Colonic mucosa (tissue), 4 donors: Measurements from ENCODE around the gene C1orf216. TPM values are rescaled to one million over a fixed set of nuclear protein-coding genes. Genes with fewer than 3 reads are reported as not detected.
"Not testable (repeated sequence)": the region's sequence is repeated elsewhere in the genome, so short reads cannot be mapped to it uniquely, and the experiment has no call there.

Source experiments
- DNase-seq: peaks from one replicate; pipeline ENCODE4 v3.0.0-alpha.2; 2020
- H3K27ac ChIP-seq: fragments of 200-600 bp; one replicate; pipeline ENCODE4 v1.8.0; 2021
- H3K27me3 ChIP-seq: fragments of 200-600 bp; one replicate; pipeline ENCODE4 v1.8.0; 2021
- H3K36me3 ChIP-seq: fragments of 200-600 bp; one replicate; pipeline ENCODE4 v1.8.0; 2021
- H3K4me1 ChIP-seq: fragments of 200-600 bp; one replicate; pipeline ENCODE4 v1.8.0; 2021; ENCODE audit warnings: mild to moderate bottlenecking
- H3K4me3 ChIP-seq: fragments of 200-600 bp; one replicate; pipeline ENCODE4 v1.8.0; 2021
- H3K9ac ChIP-seq, 2 donors: one replicate each; pipeline ENCODE4 v1.7.0; 2013; ENCODE audit warnings: control low read depth in 2 of 2, low read depth in 2 of 2, low read length in 2 of 2
- H3K9me3 ChIP-seq: fragments of 200-600 bp; one replicate; pipeline ENCODE4 v1.8.0; 2021
- CTCF ChIP-seq: fragments of 200-600 bp; IDR thresholded peaks from one replicate; pipeline ENCODE4 v1.8.0; 2022; ENCODE audit warnings: antibody characterized with exemption, mild to moderate bottlenecking
- intact Hi-C: fragments of 100-400 bp; cut with DNase I; formaldehyde crosslinking; loops from one replicate; pipeline ENCODE4 v1.14.1; 2022
- total RNA-seq, 2 donors: library from RNA; stranded (reverse); fragmentation: NEBNext Ultra II Directional in 1 of 2; extraction: Animal tissue kit (Norgen Biotek cat#: 25700) in 1 of 2; gene quantifications; one replicate each; pipeline ENCODE4 v1.2.1, GENCODE V29; 2021
- donor health status: healthy.
- donor health status: DM: no; HTN: no; CAD: no.
- donor health status: DM: no; HTN: no; CAD: no.

Gene C1orf216
- total RNA-seq, 2 donors from 2014 or later = 2.9 to 4.2 TPM

- TF ChIP-seq CTCF = no peak
- DNase-seq = no peak
- H3K4me1 ChIP-seq = no peaks in the 10 kb centered on the region
- peaks cover 23% of the 10 kb centered on the region for H3K27me3 ChIP-seq
- intact Hi-C loops = no loop called here
- H3K9me3 ChIP-seq = no peaks in the 10 kb centered on the region
- H3K27ac ChIP-seq = no peak overlapping the region
- no peak overlapping the region for H3K9ac ChIP-seq
- H3K36me3 ChIP-seq = no peaks in the 10 kb centered on the region
- no peak overlapping the region for H3K4me3 ChIP-seq
Observed at GRCh38 chr1:35708952-35709351, 9.7 kb downstream of the C1orf216 start.

- Histone ChIP-seq H3K4me1 (no peaks in the 10 kb centered on the region), H3K36me3 (no peaks in the 10 kb centered on the region), H3K4me3 (peak overlapping the region; percentile 42), H3K9ac (no peak overlapping the region), H3K9me3 (no peaks in the 10 kb centered on the region), H3K27me3 (peaks cover 23% of the 10 kb centered on the region), H3K27ac (no peak overlapping the region)
- no peak for TF ChIP-seq CTCF
- DNase-seq = no peak
- intact Hi-C loops = no loop called here
Observed at GRCh38 chr1:35708441-35708921, 10.2 kb downstream of the C1orf216 start.

- Histone ChIP-seq H3K27ac (no peak overlapping the region), H3K9me3 (no peaks in the 10 kb centered on the region), H3K4me3 (peak overlapping the region; percentile 42), H3K9ac (peak overlapping the region in 1 of 2 donors; percentile 56), H3K27me3 (peaks cover 27% of the 10 kb centered on the region), H3K4me1 (no peaks in the 10 kb centered on the region), H3K36me3 (no peaks in the 10 kb centered on the region)
- no peak for TF ChIP-seq CTCF
- intact Hi-C loops = no loop called here
- peak; percentile 30 for DNase-seq
Observed at GRCh38 chr1:35707601-35708440, 10.9 kb downstream of the C1orf216 start.

GRCh38 chr1:35706846-35707600 lies 11.7 kb downstream of the C1orf216 start:
- no peaks in the 10 kb centered on the region for H3K9me3 ChIP-seq
- no peaks in the 10 kb centered on the region for H3K4me1 ChIP-seq
- TF ChIP-seq CTCF = no peak
- H3K27ac ChIP-seq = no peak overlapping the region
- H3K27me3 ChIP-seq = peaks cover 31% of the 10 kb centered on the region
- peak overlapping the region; percentile 42 for H3K4me3 ChIP-seq
- intact Hi-C loops = no loop called here
- DNase-seq = no peak
- H3K36me3 ChIP-seq = no peaks in the 10 kb centered on the region
- no peak overlapping the region for H3K9ac ChIP-seq

- Histone ChIP-seq H3K9me3 (no peaks in the 10 kb centered on the region), H3K36me3 (no peaks in the 10 kb centered on the region), H3K27ac (no peak overlapping the region), H3K4me1 (no peaks in the 10 kb centered on the region), H3K9ac (no peak overlapping the region), H3K4me3 (no peak overlapping the region), H3K27me3 (peaks cover 20% of the 10 kb centered on the region)
- intact Hi-C loops = no loop called here
- DNase-seq = no peak
- no peak for TF ChIP-seq CTCF
Observed at GRCh38 chr1:35702508-35702907, 16.2 kb downstream of the C1orf216 start.

GRCh38 chr1:35699152-35699551 lies 19.5 kb downstream of the C1orf216 start:
- H3K27ac ChIP-seq, H3K4me3 ChIP-seq, H3K36me3 ChIP-seq, intact Hi-C loops, H3K9ac ChIP-seq, H3K4me1 ChIP-seq, H3K9me3 ChIP-seq, DNase-seq: not testable (repeated sequence)
- H3K27me3 ChIP-seq = peaks cover 13% of the 10 kb centered on the region
